OCI-LY7 (cell line): ENCODE data around the gene CEP72.

Experiments
- CTCF ChIP-seq: fragments of 200-600 bp; sonication (generic); conservative IDR thresholded peaks from 2 replicates; pipeline ENCODE4 v1.5.1; 2014; ENCODE audit warnings: mild to moderate bottlenecking, antibody characterized with exemption, low read length, moderate library complexity, mixed read lengths
- EZH2phosphoT487 ChIP-seq: fragments of 200-600 bp; sonication (generic); IDR thresholded peaks from 2 replicates; pipeline ENCODE4 v1.6.1; 2018; ENCODE audit warnings: low read depth, borderline replicate concordance, mild to moderate bottlenecking, mixed run types, antibody characterized with exemption, low read length, moderate library complexity, mixed read lengths

GRCh38 chr5:585962-586628 lies 26.0 kb upstream of the CEP72 start:
- TF ChIP-seq CTCF (no peak), EZH2phosphoT487 (no peak)
